Smooth muscle cell (in vitro differentiated cells): Measurements from ENCODE around the gene PKP3. TPM values are rescaled to one million over a fixed set of nuclear protein-coding genes. Genes with fewer than 3 reads are reported as not detected.
A peak's percentile ranks its signal among the peaks of the same experiment; 100 is the strongest.

Source experiments
- DNase-seq: peaks from one replicate; lab custom pipeline; 2025; ENCODE audit not compliant: unreplicated experiment; lab: John Stamatoyannopoulos, UW
- H2AFZ ChIP-seq: fragments of 200-600 bp; sonication (generic); 2 replicates; pipeline ENCODE4 v1.6.0; 2016; ENCODE audit warnings: antibody characterized with exemption, low read depth, mild to moderate bottlenecking
- H3F3A ChIP-seq: fragments of 200-600 bp; sonication (generic); 2 replicates; pipeline ENCODE4 v1.6.0; 2017; ENCODE audit warnings: antibody characterized with exemption, low read depth
- H3K27ac ChIP-seq: fragments of 200-600 bp; sonication (generic); 2 replicates; pipeline ENCODE4 v1.5.1; 2016; ENCODE audit warnings: low read depth, mild to moderate bottlenecking
- H3K27me3 ChIP-seq: fragments of 200-600 bp; sonication (generic); 2 replicates; pipeline ENCODE4 v1.6.1; 2016; ENCODE audit warnings: low read depth, mild to moderate bottlenecking
- H3K36me3 ChIP-seq: fragments of 200-600 bp; sonication (generic); 2 replicates; pipeline ENCODE4 v1.5.1; 2016; ENCODE audit warnings: low read depth
- H3K4me1 ChIP-seq: fragments of 200-600 bp; sonication (generic); 2 replicates; pipeline ENCODE4 v1.5.1; 2016; ENCODE audit warnings: low read depth
- H3K4me2 ChIP-seq: fragments of 200-600 bp; sonication (generic); 2 replicates; pipeline ENCODE4 v1.6.0; 2016; ENCODE audit warnings: mild to moderate bottlenecking
- H3K4me3 ChIP-seq: fragments of 200-600 bp; sonication (generic); 2 replicates; pipeline ENCODE4 v1.5.1; 2016; ENCODE audit warnings: mild to moderate bottlenecking
- H3K79me2 ChIP-seq: fragments of 200-600 bp; sonication (generic); 2 replicates; pipeline ENCODE4 v1.6.0; 2016; ENCODE audit warnings: low read depth, mild to moderate bottlenecking
- H3K9ac ChIP-seq: fragments of 200-600 bp; sonication (generic); 2 replicates; pipeline ENCODE4 v1.6.0; 2016; ENCODE audit warnings: low read depth
- H3K9me3 ChIP-seq: fragments of 200-600 bp; sonication (generic); replicated peaks from 2 replicates; pipeline ENCODE4 v1.5.1; 2016; ENCODE audit warnings: low read depth
- H4K20me1 ChIP-seq: fragments of 200-600 bp; sonication (generic); 2 replicates; pipeline ENCODE4 v1.6.0; 2016; ENCODE audit warnings: low read depth
- CTCF ChIP-seq: fragments of 200-600 bp; sonication (generic); IDR thresholded peaks from 2 replicates; pipeline ENCODE4 v1.5.1; 2017; ENCODE audit warnings: borderline replicate concordance, mild to moderate bottlenecking, antibody characterized with exemption; ENCODE audit not compliant: insufficient read depth, poor library complexity, severe bottlenecking
- WGBS: methylation state at CpG from one replicate; pipeline ENCODE4 v1.1.7; 2016; ENCODE audit warnings: low lambda C conversion rate; 5-methylcytosine and 5-hydroxymethylcytosine counted together
- polyA plus RNA-seq: library from polyadenylated mRNA; unstranded; fragments of >200 nt; fragmentation: Nextera tagmentation; extraction: Ambion mirVana; gene quantifications from 2 replicates; pipeline ENCODE4 v1.2.1, GENCODE V29; 2016
- total RNA-seq: library from RNA; depleted of rRNA; stranded (reverse); fragments of >200 nt; gene quantifications from 2 replicates; pipeline ENCODE4 v1.2.3, GENCODE V29; 2014

The PKP3 gene
- total and polyA plus RNA-seq, 2 experiments from 2014 or later = 24.6 to 61.2 TPM

GRCh38 chr11:406796-407650 is 13.0 kb downstream of the PKP3 start:
- TF ChIP-seq CTCF = no peak
- Histone ChIP-seq H3K27me3 (no peaks in the 10 kb centered on the region), H3K4me2 (peak overlapping the region; percentile 89), H3F3A (no peaks in the 10 kb centered on the region), H3K79me2 (no peaks in the 10 kb centered on the region), H3K9ac (no peak overlapping the region), H3K4me1 (no peaks in the 10 kb centered on the region), H3K4me3 (peak overlapping the region; percentile 56), H3K27ac (no peak overlapping the region), H4K20me1 (no peaks in the 10 kb centered on the region), H3K9me3 (no peaks in the 10 kb centered on the region), H2AFZ (no peak overlapping the region), H3K36me3 (no peaks in the 10 kb centered on the region)
- peak; percentile 33 for DNase-seq
- WGBS = 9% methylated on average over 32 of the region's 91 CpGs

- peak overlapping the region; percentile 44 for H3K4me2 ChIP-seq
- no peaks in the 10 kb centered on the region for H3K4me1 ChIP-seq
- H3K27ac ChIP-seq = no peak overlapping the region
- DNase-seq = no peak
- no peaks in the 10 kb centered on the region for H4K20me1 ChIP-seq
- H3K36me3 ChIP-seq = no peaks in the 10 kb centered on the region
- no peaks in the 10 kb centered on the region for H3K9me3 ChIP-seq
- 78% methylated on average over 28 of the region's 28 CpGs for WGBS
- no peak for TF ChIP-seq CTCF
- no peak overlapping the region for H3K4me3 ChIP-seq
- H3K9ac ChIP-seq = no peak overlapping the region
- H3F3A ChIP-seq = no peaks in the 10 kb centered on the region
- no peak overlapping the region for H2AFZ ChIP-seq
- H3K79me2 ChIP-seq = no peaks in the 10 kb centered on the region
- H3K27me3 ChIP-seq = no peaks in the 10 kb centered on the region
These were observed 13.7 kb downstream of the PKP3 start for GRCh38 chr11:407651-408123.

GRCh38 chr11:408154-409007 is 14.4 kb downstream of the PKP3 start:
- H3K27ac ChIP-seq = no peak overlapping the region
- WGBS = 93% methylated on average over 15 of the region's 15 CpGs
- DNase-seq = no peak
- TF ChIP-seq CTCF = no peak
- H3K4me1 ChIP-seq = no peaks in the 10 kb centered on the region
- no peak overlapping the region for H2AFZ ChIP-seq
- H3K27me3 ChIP-seq = no peaks in the 10 kb centered on the region
- no peak overlapping the region for H3K4me3 ChIP-seq
- H3F3A ChIP-seq = no peaks in the 10 kb centered on the region
- H3K9me3 ChIP-seq = no peaks in the 10 kb centered on the region
- H3K79me2 ChIP-seq = no peaks in the 10 kb centered on the region
- no peak overlapping the region for H3K4me2 ChIP-seq
- no peak overlapping the region for H3K9ac ChIP-seq
- H4K20me1 ChIP-seq = no peaks in the 10 kb centered on the region
- H3K36me3 ChIP-seq = no peaks in the 10 kb centered on the region
